Liver (tissue), 9 donors: ENCODE results near the gene DGKD. TPM values are rescaled to one million over a fixed set of nuclear protein-coding genes. Genes with fewer than 3 reads are reported as not detected.

ENCODE experiments used
- DNase-seq: peaks from one replicate; pipeline ENCODE4 v3.0.0-alpha.2; 2017; ENCODE audit warnings: low spot score
- H3K27ac ChIP-seq, 2 donors: one replicate each; pipeline ENCODE4 v1.7.0; 2013; ENCODE audit warnings: inconsistent platforms in 2 of 2, low read length in 2 of 2, control low read depth in 1 of 2, low read depth in 1 of 2, mild to moderate bottlenecking in 1 of 2
- H3K27me3 ChIP-seq, 4 donors: one replicate each; pipeline versions ENCODE4 v1.6.1 to v1.7.0; 2013; ENCODE audit warnings: low read length in 3 of 4, inconsistent platforms in 1 of 4, mild to moderate bottlenecking in 1 of 4, moderate library complexity in 1 of 4; ENCODE audit not compliant: control insufficient read depth in 4 of 4, insufficient read depth in 4 of 4
- H3K36me3 ChIP-seq, 4 donors: one replicate each; pipeline versions ENCODE4 v1.6.1 to v1.7.0; 2013; ENCODE audit warnings: low read length in 3 of 4, mild to moderate bottlenecking in 3 of 4, low read depth in 1 of 4, moderate library complexity in 1 of 4; ENCODE audit not compliant: control insufficient read depth in 4 of 4, insufficient read depth in 3 of 4
- H3K4me1 ChIP-seq, 4 donors: one replicate each; pipeline versions ENCODE4 v1.6.1 to v1.7.0; 2013; ENCODE audit warnings: low read length in 3 of 4, mild to moderate bottlenecking in 3 of 4, moderate library complexity in 1 of 4; ENCODE audit not compliant: control insufficient read depth in 4 of 4, insufficient read depth in 4 of 4
- H3K4me3 ChIP-seq, 3 donors: one replicate each; pipeline versions ENCODE4 v1.6.1 to v1.7.0; 2013; ENCODE audit warnings: low read length in 3 of 3, control low read depth in 1 of 3, low read depth in 1 of 3, mild to moderate bottlenecking in 1 of 3
- H3K9ac ChIP-seq, 2 donors: one replicate each; pipeline ENCODE4 v1.7.0; 2013; ENCODE audit warnings: low read length in 2 of 2, mild to moderate bottlenecking in 2 of 2, moderate library complexity in 2 of 2, control low read depth in 1 of 2, low read depth in 1 of 2
- H3K9me3 ChIP-seq, 4 donors: one replicate each; pipeline versions ENCODE4 v1.6.1 to v1.7.0; 2013; ENCODE audit warnings: low read length in 3 of 4; ENCODE audit not compliant: control insufficient read depth in 4 of 4
- ATF3 ChIP-seq: IDR thresholded peaks from 2 replicates; pipeline ENCODE4 v1.6.1; 2016; ENCODE audit warnings: antibody characterized with exemption
- EGR1 ChIP-seq, 2 donors: IDR thresholded peaks; 2 replicates each; pipeline ENCODE4 v1.6.1; 2016 to 2018; ENCODE audit warnings: antibody characterized with exemption in 2 of 2, low read depth in 2 of 2
- FOXA1 ChIP-seq: IDR thresholded peaks from 2 replicates; pipeline ENCODE4 v1.6.1; 2016; ENCODE audit warnings: antibody characterized with exemption
- FOXA2 ChIP-seq: IDR thresholded peaks from 2 replicates; pipeline ENCODE4 v1.6.1; 2016; ENCODE audit warnings: antibody characterized with exemption
- GABPA ChIP-seq, 2 donors: IDR thresholded peaks in 1 of 2; conservative IDR thresholded peaks in 1 of 2; 2 replicates each; pipeline ENCODE4 v1.6.1; 2016; ENCODE audit warnings: antibody characterized with exemption in 2 of 2, mild to moderate bottlenecking in 1 of 2, moderate library complexity in 1 of 2
- HNF4A ChIP-seq, 2 donors: conservative IDR thresholded peaks; 2 replicates each; pipeline ENCODE4 v1.6.1; 2016; ENCODE audit warnings: antibody characterized with exemption in 2 of 2, mild to moderate bottlenecking in 2 of 2
- HNF4G ChIP-seq: IDR thresholded peaks from 2 replicates; pipeline ENCODE4 v1.6.1; 2016; ENCODE audit warnings: antibody characterized with exemption
- JUND ChIP-seq, 2 donors: IDR thresholded peaks; 2 replicates each; pipeline ENCODE4 v1.6.1; 2016; ENCODE audit warnings: antibody characterized with exemption in 2 of 2
- NR2F2 ChIP-seq: IDR thresholded peaks from 2 replicates; pipeline ENCODE4 v1.6.1; 2016; ENCODE audit warnings: antibody characterized with exemption
- RAD21 ChIP-seq, 2 donors: IDR thresholded peaks; 2 replicates each; pipeline ENCODE4 v1.6.1; 2016; ENCODE audit warnings: antibody characterized with exemption in 2 of 2, mild to moderate bottlenecking in 2 of 2
- RXRA ChIP-seq, 2 donors: IDR thresholded peaks; 2 replicates each; pipeline ENCODE4 v1.6.1; 2017 to 2018; ENCODE audit warnings: antibody characterized with exemption in 2 of 2, mild to moderate bottlenecking in 1 of 2
- SP1 ChIP-seq: IDR thresholded peaks from 2 replicates; pipeline ENCODE4 v1.6.1; 2018; ENCODE audit warnings: antibody characterized with exemption, mild to moderate bottlenecking
- TAF1 ChIP-seq: conservative IDR thresholded peaks from 2 replicates; pipeline ENCODE4 v1.6.1; 2016; ENCODE audit warnings: antibody characterized with exemption, mild to moderate bottlenecking
- YY1 ChIP-seq: IDR thresholded peaks from 2 replicates; pipeline ENCODE4 v1.6.1; 2016; ENCODE audit warnings: antibody characterized with exemption, mild to moderate bottlenecking
- WGBS: extraction: QIAGEN DNeasy Blood & Tissue Kit; methylation state at CpG from one replicate; pipeline ENCODE4 v1.1.7; 2013; 5-methylcytosine and 5-hydroxymethylcytosine counted together
- polyA plus RNA-seq, 2 donors: library from polyadenylated mRNA; stranded (reverse) in 1 of 2; unstranded in 1 of 2; fragments of 200-250 nt in 1 of 2; fragments of >200 nt in 1 of 2; fragmentation: Nextera tagmentation in 1 of 2; extraction: Ambion mirVana in 1 of 2; gene quantifications; one replicate each; pipeline versions ENCODE4 v1.2.1 to v1.2.3, GENCODE V29; 2013 to 2015
- total RNA-seq, 2 donors: library from RNA; depleted of rRNA; stranded (reverse); fragments of >200 nt; gene quantifications; one replicate each; pipeline ENCODE4 v1.2.3, GENCODE V29; 2014
- TF ChIP-seq, protein P1 (sequence below): IDR thresholded peaks from 2 replicates; pipeline ENCODE4 v1.6.1; 2016; ENCODE audit warnings: antibody characterized with exemption
- TF ChIP-seq, protein P2 (sequence below): IDR thresholded peaks from 2 replicates; pipeline ENCODE4 v1.6.1; 2016; ENCODE audit warnings: antibody characterized with exemption
- TF ChIP-seq, protein P3 (sequence below): IDR thresholded peaks from 2 replicates; pipeline ENCODE4 v1.6.1; 2016; ENCODE audit warnings: antibody characterized with exemption, mild to moderate bottlenecking
- donor health status: healthy.
- donor health status: healthy.
- donor health status: healthy.
- donor health status: healthy.
- donor health status: healthy.

DGKD gene
- total and polyA plus RNA-seq, 4 donors, result 4.8 to 16.4 (median 8.2) TPM

- 84% methylated on average over 7 of the region's 7 CpGs for WGBS
- H3K4me3 ChIP-seq, result no peak overlapping the region
- no peak for TF ChIP-seq HNF4A (conservative IDR thresholded peaks at IDR 0.05)
- no peak for TF ChIP-seq RXRA (IDR thresholded peaks at IDR 0.05)
- TF ChIP-seq YY1, result no peak
- no peak for TF ChIP-seq TAF1
- no peak for TF ChIP-seq EGR1 (IDR thresholded peaks at IDR 0.05; ENCODE audit: low read depth in 2 of 2)
- TF ChIP-seq NR2F2, result peak; percentile 95
- no peaks in the 10 kb centered on the region for H3K27me3 ChIP-seq
- no peaks in the 10 kb centered on the region for H3K9me3 ChIP-seq
- no peak for DNase-seq
- H3K36me3 ChIP-seq, result no peaks in the 10 kb centered on the region
- no peak overlapping the region for H3K9ac ChIP-seq
- H3K4me1 ChIP-seq, result no peaks in the 10 kb centered on the region
- H3K27ac ChIP-seq, result no peak overlapping the region
These were observed 24.7 kb upstream of the DGKD start for GRCh38 chr2:233329489-233330135.

DNA sequence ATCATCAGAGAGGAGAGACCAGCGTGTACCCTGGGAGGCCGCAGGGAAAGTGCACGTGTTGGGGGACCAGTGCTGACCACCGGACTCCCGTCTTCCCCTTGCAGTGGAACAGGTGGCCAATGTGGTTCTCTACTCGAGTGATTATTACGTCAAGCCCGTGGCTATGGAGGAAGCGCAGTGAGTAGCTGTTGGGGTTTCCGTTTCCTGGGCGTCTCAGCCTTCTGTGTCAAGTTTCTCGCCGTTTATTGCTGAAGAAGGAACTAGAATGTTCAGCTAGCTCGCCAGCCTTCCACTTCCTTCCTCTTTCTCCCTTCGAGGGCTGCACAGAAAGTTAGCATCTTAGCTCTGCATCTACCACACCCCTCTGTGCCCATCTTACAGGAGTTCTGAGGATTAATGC is 22.8 kb upstream of the DGKD start:
- no peaks in the 10 kb centered on the region for H3K36me3 ChIP-seq
- H3K4me3 ChIP-seq, result no peak overlapping the region
- WGBS, result 79% methylated on average over 15 of the region's 15 CpGs
- no peak for DNase-seq
- H3K27me3 ChIP-seq, result no peaks in the 10 kb centered on the region
- no peak overlapping the region for H3K9ac ChIP-seq
- H3K9me3 ChIP-seq, result no peaks in the 10 kb centered on the region
- H3K27ac ChIP-seq, result peak overlapping the region; percentile 49 to 70
- no peaks in the 10 kb centered on the region for H3K4me1 ChIP-seq
- peak; percentile 51 to 69 for TF ChIP-seq GABPA (IDR thresholded peaks at IDR 0.05 in 1 of 2, conservative IDR thresholded peaks at IDR 0.05 in 1 of 2)
- TF ChIP-seq EGR1 (IDR thresholded peaks at IDR 0.05; ENCODE audit: low read depth in 2 of 2), result peak in 1 of 2 donors; percentile 67
- TF ChIP-seq RAD21 (IDR thresholded peaks at IDR 0.05), result peak in 1 of 2 donors; percentile 12
- TF ChIP-seq, protein P1, sequence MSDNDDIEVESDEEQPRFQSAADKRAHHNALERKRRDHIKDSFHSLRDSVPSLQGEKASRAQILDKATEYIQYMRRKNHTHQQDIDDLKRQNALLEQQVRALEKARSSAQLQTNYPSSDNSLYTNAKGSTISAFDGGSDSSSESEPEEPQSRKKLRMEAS, result peak; percentile 75
- TF ChIP-seq SP1, result peak; percentile 48
- TF ChIP-seq, protein P2, sequence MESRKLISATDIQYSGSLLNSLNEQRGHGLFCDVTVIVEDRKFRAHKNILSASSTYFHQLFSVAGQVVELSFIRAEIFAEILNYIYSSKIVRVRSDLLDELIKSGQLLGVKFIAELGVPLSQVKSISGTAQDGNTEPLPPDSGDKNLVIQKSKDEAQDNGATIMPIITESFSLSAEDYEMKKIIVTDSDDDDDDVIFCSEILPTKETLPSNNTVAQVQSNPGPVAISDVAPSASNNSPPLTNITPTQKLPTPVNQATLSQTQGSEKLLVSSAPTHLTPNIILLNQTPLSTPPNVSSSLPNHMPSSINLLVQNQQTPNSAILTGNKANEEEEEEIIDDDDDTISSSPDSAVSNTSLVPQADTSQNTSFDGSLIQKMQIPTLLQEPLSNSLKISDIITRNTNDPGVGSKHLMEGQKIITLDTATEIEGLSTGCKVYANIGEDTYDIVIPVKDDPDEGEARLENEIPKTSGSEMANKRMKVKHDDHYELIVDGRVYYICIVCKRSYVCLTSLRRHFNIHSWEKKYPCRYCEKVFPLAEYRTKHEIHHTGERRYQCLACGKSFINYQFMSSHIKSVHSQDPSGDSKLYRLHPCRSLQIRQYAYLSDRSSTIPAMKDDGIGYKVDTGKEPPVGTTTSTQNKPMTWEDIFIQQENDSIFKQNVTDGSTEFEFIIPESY, result no peak
- TF ChIP-seq YY1, result peak; percentile 25
- no peak for TF ChIP-seq JUND (IDR thresholded peaks at IDR 0.05)
- TF ChIP-seq HNF4G, result no peak

DNA sequence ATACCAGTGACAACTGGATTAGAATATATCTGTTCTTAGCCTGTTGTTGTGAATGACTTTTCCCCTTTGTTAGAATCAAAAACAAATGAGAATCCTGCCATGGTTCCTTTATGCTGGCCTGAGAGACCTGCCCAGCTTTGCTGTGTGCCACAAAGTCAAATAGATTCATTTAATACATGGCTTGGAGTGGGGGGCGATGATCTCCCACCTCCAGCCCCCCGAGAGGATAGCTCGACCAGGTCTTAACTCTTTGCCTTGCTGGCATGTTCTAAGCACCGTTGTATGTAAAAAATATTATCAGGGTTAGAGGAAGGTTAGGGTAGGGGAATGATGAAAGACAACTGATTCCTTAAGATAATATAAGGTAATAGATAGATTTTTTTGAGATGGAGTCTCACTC is 22.2 kb upstream of the DGKD start:
- 87% methylated on average over 4 of the region's 4 CpGs for WGBS
- Histone ChIP-seq H3K9ac (no peak overlapping the region), H3K27me3 (no peaks in the 10 kb centered on the region)

More for the DNA sequence above, 22.2 kb upstream of the DGKD start:
- no peak for DNase-seq
- Histone ChIP-seq H3K36me3 (no peaks in the 10 kb centered on the region), H3K4me3 (no peak overlapping the region), H3K4me1 (no peaks in the 10 kb centered on the region), H3K27ac (peak overlapping the region; percentile 55 to 73), H3K9me3 (no peaks in the 10 kb centered on the region)
- TF ChIP-seq FOXA1, result no peak
- TF ChIP-seq, protein P3, sequence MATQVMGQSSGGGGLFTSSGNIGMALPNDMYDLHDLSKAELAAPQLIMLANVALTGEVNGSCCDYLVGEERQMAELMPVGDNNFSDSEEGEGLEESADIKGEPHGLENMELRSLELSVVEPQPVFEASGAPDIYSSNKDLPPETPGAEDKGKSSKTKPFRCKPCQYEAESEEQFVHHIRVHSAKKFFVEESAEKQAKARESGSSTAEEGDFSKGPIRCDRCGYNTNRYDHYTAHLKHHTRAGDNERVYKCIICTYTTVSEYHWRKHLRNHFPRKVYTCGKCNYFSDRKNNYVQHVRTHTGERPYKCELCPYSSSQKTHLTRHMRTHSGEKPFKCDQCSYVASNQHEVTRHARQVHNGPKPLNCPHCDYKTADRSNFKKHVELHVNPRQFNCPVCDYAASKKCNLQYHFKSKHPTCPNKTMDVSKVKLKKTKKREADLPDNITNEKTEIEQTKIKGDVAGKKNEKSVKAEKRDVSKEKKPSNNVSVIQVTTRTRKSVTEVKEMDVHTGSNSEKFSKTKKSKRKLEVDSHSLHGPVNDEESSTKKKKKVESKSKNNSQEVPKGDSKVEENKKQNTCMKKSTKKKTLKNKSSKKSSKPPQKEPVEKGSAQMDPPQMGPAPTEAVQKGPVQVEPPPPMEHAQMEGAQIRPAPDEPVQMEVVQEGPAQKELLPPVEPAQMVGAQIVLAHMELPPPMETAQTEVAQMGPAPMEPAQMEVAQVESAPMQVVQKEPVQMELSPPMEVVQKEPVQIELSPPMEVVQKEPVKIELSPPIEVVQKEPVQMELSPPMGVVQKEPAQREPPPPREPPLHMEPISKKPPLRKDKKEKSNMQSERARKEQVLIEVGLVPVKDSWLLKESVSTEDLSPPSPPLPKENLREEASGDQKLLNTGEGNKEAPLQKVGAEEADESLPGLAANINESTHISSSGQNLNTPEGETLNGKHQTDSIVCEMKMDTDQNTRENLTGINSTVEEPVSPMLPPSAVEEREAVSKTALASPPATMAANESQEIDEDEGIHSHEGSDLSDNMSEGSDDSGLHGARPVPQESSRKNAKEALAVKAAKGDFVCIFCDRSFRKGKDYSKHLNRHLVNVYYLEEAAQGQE, result no peak
- no peak for TF ChIP-seq RXRA (IDR thresholded peaks at IDR 0.05)
- TF ChIP-seq, protein P2, result no peak
- no peak for TF ChIP-seq HNF4G
- TF ChIP-seq TAF1, result no peak
- TF ChIP-seq FOXA2, result no peak
- TF ChIP-seq ATF3, result no peak
- TF ChIP-seq EGR1 (IDR thresholded peaks at IDR 0.05; ENCODE audit: low read depth in 2 of 2), result no peak
- TF ChIP-seq RAD21 (IDR thresholded peaks at IDR 0.05), result no peak
- no peak for TF ChIP-seq GABPA (IDR thresholded peaks at IDR 0.05 in 1 of 2, conservative IDR thresholded peaks at IDR 0.05 in 1 of 2)
- TF ChIP-seq, protein P1, result no peak
- no peak for TF ChIP-seq NR2F2
- no peak for TF ChIP-seq HNF4A (conservative IDR thresholded peaks at IDR 0.05)
- no peak for TF ChIP-seq YY1
- no peak for TF ChIP-seq SP1
- TF ChIP-seq JUND (IDR thresholded peaks at IDR 0.05), result no peak
